A673 (cell line): ENCODE data around the gene PCSK7.

ENCODE experiments used
- EZH2 ChIP-seq: fragments of 200-600 bp; sonication (generic); IDR thresholded peaks from 2 replicates; pipeline ENCODE4 v1.6.1; 2017; ENCODE audit warnings: borderline replicate concordance, low read depth, mild to moderate bottlenecking, mixed read lengths, antibody characterized with exemption, low read length; ENCODE audit not compliant: poor library complexity, severe bottlenecking
- TF ChIP-seq, protein P1 (sequence below): fragments of 300-800, 200-600 bp; sonication (generic); conservative IDR thresholded peaks from 2 replicates; pipeline ENCODE4 v1.5.1; 2017; ENCODE audit warnings: low read depth, mild to moderate bottlenecking, antibody characterized with exemption, low read length, moderate library complexity, mixed read lengths

DNA sequence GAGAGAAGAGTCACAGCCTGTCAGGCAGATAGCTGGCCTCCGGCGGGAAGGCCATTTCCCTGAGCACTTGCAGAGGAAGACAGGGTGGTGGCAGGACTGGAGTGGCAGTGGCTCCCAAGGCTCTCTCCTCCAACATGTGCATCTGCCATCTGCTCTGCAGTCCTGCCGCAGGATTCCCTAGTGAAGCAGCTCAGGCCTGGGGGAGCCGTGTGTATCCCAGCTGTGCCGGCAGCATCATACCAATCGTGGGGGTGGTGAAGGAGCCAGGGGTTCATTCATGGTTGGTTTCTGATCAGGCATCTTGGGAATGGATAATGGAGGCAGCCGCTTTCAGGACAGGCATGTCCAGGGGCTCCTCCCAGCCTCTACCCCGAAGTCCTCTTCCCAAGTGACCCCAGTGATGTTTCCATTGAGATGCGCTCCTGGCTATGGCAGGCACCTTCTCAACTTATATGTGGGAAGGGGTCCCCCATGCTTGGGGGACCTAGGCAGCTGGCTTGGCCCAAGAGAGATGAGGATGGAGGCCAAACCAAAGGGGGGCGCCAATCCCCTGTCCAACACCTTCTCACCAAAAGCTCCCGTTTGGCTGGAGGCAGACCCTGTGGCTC lies 26.6 kb downstream of the PCSK7 start:
- TF ChIP-seq, protein P1, sequence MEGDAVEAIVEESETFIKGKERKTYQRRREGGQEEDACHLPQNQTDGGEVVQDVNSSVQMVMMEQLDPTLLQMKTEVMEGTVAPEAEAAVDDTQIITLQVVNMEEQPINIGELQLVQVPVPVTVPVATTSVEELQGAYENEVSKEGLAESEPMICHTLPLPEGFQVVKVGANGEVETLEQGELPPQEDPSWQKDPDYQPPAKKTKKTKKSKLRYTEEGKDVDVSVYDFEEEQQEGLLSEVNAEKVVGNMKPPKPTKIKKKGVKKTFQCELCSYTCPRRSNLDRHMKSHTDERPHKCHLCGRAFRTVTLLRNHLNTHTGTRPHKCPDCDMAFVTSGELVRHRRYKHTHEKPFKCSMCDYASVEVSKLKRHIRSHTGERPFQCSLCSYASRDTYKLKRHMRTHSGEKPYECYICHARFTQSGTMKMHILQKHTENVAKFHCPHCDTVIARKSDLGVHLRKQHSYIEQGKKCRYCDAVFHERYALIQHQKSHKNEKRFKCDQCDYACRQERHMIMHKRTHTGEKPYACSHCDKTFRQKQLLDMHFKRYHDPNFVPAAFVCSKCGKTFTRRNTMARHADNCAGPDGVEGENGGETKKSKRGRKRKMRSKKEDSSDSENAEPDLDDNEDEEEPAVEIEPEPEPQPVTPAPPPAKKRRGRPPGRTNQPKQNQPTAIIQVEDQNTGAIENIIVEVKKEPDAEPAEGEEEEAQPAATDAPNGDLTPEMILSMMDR, result no peak
- no peak for TF ChIP-seq EZH2
